Measurements from ENCODE around the gene NAGS.

NAGS gene

DNA sequence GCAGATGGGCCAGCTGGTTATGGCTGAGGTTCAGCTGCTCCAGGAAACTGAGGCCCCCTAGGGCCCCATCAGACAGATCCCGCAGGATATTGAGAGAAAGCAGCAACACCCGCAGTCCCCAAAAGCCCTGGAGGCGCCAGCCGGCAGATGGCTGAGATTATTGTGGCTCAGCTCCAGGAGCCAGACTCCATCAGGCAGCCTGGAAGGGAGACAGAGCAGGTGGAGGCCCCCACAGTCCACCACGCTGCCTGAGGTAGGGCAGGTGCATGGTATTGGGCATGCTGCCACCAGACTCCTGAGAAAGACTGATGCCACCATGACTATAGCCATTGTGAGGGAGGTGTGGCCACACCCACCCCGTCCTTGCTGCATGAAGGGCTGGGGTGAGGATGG is 19.8 kb downstream of the NAGS start:
- H2BK12ac ChIP-seq (ENCODE audit: low read length): peak overlapping the region; percentile 31
- H3K27ac ChIP-seq (replicated peaks; ENCODE audit: low read length): no peak overlapping the region
- no peaks in the 10 kb centered on the region for H3K9me3 ChIP-seq (replicated peaks in 1 of 2; ENCODE audit: control insufficient read depth in 2 of 2, insufficient read depth in 1 of 2, low read depth in 1 of 2, low read length in 2 of 2)
- peaks cover 11% of the 10 kb centered on the region for H3K79me1 ChIP-seq (ENCODE audit: low read depth, low read length)
- no CpG with 5 or more reads among the region's 6 CpGs for WGBS, 2 donors (ENCODE audit: extremely low coverage in 2 of 2, insufficient read length in 2 of 2, insufficient replicate concordance in 1 of 2)
- H3K4ac ChIP-seq (ENCODE audit: low read length): no peak overlapping the region
- H4K8ac ChIP-seq (ENCODE audit: low read depth, low read length): no peak overlapping the region
- no peak overlapping the region for H4K91ac ChIP-seq (ENCODE audit: low read depth, low read length, poor library complexity)
- H3K4me2 ChIP-seq (ENCODE audit: insufficient read depth, low read length, poor library complexity, severe bottlenecking): no peak overlapping the region
- no peaks in the 10 kb centered on the region for H3K4me1 ChIP-seq (ENCODE audit: control insufficient read depth in 2 of 2, insufficient read depth in 1 of 2, low read depth in 1 of 2, low read length in 2 of 2)
- H2AK5ac ChIP-seq (ENCODE audit: low read depth, low read length): no peak overlapping the region
- no peak for DNase-seq (ENCODE audit: low spot score)
- H3K9ac ChIP-seq (ENCODE audit: low read depth, low read length, poor library complexity): no peak overlapping the region
- no peak overlapping the region for H2BK15ac ChIP-seq (ENCODE audit: low read length)
- no peak overlapping the region for H2AFZ ChIP-seq (ENCODE audit: low read length)
- no peak overlapping the region for H3K4me3 ChIP-seq (ENCODE audit: low read length in 2 of 2)
- no peak overlapping the region for H2BK5ac ChIP-seq (ENCODE audit: low read length)
- peak overlapping the region; percentile 23 for H3K23ac ChIP-seq (ENCODE audit: low read depth, low read length, poor library complexity)
- H3K14ac ChIP-seq (ENCODE audit: low read length): no peak overlapping the region
- no peaks in the 10 kb centered on the region for H3K27me3 ChIP-seq (ENCODE audit: control insufficient read depth in 3 of 3, insufficient read depth in 3 of 3, low read depth in 1 of 3, low read length in 3 of 3)
- H2BK120ac ChIP-seq (ENCODE audit: low read depth, low read length): no peak overlapping the region
- H3K36me3 ChIP-seq (replicated peaks in 1 of 2; ENCODE audit: control insufficient read depth in 2 of 2, insufficient read depth in 2 of 2, low read length in 2 of 2): peaks cover 11 to 36% of the 10 kb centered on the region in 2 donors
- no peak overlapping the region for H3K18ac ChIP-seq (ENCODE audit: low read length)

DNA sequence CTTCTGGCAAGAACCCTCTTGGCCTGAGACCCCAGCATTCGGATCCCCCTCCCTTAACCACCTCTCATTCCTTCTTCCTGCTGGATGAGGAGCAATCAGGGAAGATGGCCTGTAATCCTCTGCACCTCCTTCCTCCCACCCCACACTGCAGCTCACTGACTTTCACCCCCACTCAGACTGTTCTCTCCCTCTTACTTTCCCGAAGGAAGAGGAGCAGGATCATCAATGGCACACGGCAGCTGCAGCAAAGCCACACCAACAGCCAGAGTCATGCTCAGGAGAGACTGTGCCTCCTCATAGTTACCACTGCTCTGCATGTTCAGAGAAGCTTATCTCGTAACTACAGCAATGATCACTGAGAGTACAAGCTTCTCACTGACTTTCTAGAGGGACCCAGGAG is 20.4 kb downstream of the NAGS start:
- H3K23ac ChIP-seq (ENCODE audit: low read depth, low read length, poor library complexity): no peak overlapping the region
- H3K14ac ChIP-seq (ENCODE audit: low read length): no peak overlapping the region
- H2BK5ac ChIP-seq (ENCODE audit: low read length): no peak overlapping the region
- H4K91ac ChIP-seq (ENCODE audit: low read depth, low read length, poor library complexity): no peak overlapping the region
- H3K4me3 ChIP-seq (ENCODE audit: low read length in 2 of 2): no peak overlapping the region
- H3K9me3 ChIP-seq (replicated peaks in 1 of 2; ENCODE audit: control insufficient read depth in 2 of 2, insufficient read depth in 1 of 2, low read depth in 1 of 2, low read length in 2 of 2): no peaks in the 10 kb centered on the region
- H2BK120ac ChIP-seq (ENCODE audit: low read depth, low read length): no peak overlapping the region
- H3K4me2 ChIP-seq (ENCODE audit: insufficient read depth, low read length, poor library complexity, severe bottlenecking): no peak overlapping the region
- no peak overlapping the region for H3K18ac ChIP-seq (ENCODE audit: low read length)
- no peak overlapping the region for H4K8ac ChIP-seq (ENCODE audit: low read depth, low read length)
- no peak overlapping the region for H2AK5ac ChIP-seq (ENCODE audit: low read depth, low read length)
- no peak overlapping the region for H2AFZ ChIP-seq (ENCODE audit: low read length)
- no peak overlapping the region for H2BK15ac ChIP-seq (ENCODE audit: low read length)
- no peaks in the 10 kb centered on the region for H3K27me3 ChIP-seq (ENCODE audit: control insufficient read depth in 3 of 3, insufficient read depth in 3 of 3, low read depth in 1 of 3, low read length in 3 of 3)
- no peak for DNase-seq (ENCODE audit: low spot score)
- H3K4me1 ChIP-seq (ENCODE audit: control insufficient read depth in 2 of 2, insufficient read depth in 1 of 2, low read depth in 1 of 2, low read length in 2 of 2): no peaks in the 10 kb centered on the region
- no peak overlapping the region for H3K27ac ChIP-seq (replicated peaks; ENCODE audit: low read length)
- H3K9ac ChIP-seq (ENCODE audit: low read depth, low read length, poor library complexity): no peak overlapping the region
- no peak overlapping the region for H3K4ac ChIP-seq (ENCODE audit: low read length)
- H2BK12ac ChIP-seq (ENCODE audit: low read length): no peak overlapping the region
- WGBS, 2 donors (ENCODE audit: extremely low coverage in 2 of 2, insufficient read length in 2 of 2, insufficient replicate concordance in 1 of 2): no CpG with 5 or more reads among the region's 4 CpGs
- peaks cover 13 to 42% of the 10 kb centered on the region in 2 donors for H3K36me3 ChIP-seq (replicated peaks in 1 of 2; ENCODE audit: control insufficient read depth in 2 of 2, insufficient read depth in 2 of 2, low read length in 2 of 2)
- H3K79me1 ChIP-seq (ENCODE audit: low read depth, low read length): peaks cover 11% of the 10 kb centered on the region

DNA sequence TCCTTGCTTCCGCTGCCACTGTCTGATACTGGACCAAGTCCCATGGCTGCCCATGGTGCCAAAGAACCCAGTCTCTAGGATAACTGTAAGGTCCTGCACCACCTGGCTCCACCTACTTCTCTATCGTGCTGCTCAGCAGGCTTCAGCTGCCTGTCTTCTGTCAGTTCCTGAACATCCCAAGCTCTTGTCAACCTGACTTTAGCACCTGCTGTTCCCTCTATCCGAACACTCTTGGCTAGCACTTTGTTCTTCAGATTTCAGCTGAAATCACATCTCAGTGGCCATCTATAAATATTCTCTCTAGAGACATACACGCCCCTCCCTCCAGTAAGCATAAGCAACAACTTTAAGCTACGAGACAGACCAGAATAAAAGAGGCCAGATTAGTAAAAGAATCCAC is 25.3 kb downstream of the NAGS start:
- no peak overlapping the region for H2BK5ac ChIP-seq (ENCODE audit: low read length)
- no peak overlapping the region for H2AK5ac ChIP-seq (ENCODE audit: low read depth, low read length)
- no peak for DNase-seq (ENCODE audit: low spot score)

DNA sequence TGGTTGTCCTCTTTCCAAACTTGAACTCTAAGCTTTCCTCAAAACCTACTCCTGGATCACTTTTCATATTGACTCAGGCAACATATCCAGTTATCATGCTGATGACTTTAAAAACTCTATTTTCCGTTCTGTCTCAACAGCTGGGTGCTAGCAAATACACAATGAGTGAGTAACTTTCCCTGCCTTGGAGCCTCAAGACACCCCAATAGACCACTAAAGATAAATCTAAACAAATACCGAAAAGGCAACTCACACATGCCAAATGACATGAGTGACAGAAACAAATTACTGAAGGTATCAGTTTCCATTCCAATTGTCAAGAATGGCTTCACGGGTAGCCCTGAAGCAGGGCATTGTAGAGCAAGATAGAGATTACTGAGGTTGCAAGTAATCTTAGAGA is 26.1 kb downstream of the NAGS start:
- Histone ChIP-seq H3K79me1 (ENCODE audit: low read depth, low read length) (peaks cover 2% of the 10 kb centered on the region), H4K91ac (ENCODE audit: low read depth, low read length, poor library complexity) (no peak overlapping the region), H2AFZ (ENCODE audit: low read length) (no peak overlapping the region), H3K4me1 (ENCODE audit: control insufficient read depth in 2 of 2, insufficient read depth in 1 of 2, low read depth in 1 of 2, low read length in 2 of 2) (no peaks in the 10 kb centered on the region), H3K14ac (ENCODE audit: low read length) (no peak overlapping the region), H3K27me3 (ENCODE audit: control insufficient read depth in 3 of 3, insufficient read depth in 3 of 3, low read depth in 1 of 3, low read length in 3 of 3) (no peaks in the 10 kb centered on the region), H2AK5ac (ENCODE audit: low read depth, low read length) (no peak overlapping the region), H2BK12ac (ENCODE audit: low read length) (no peak overlapping the region), H3K4me2 (ENCODE audit: insufficient read depth, low read length, poor library complexity, severe bottlenecking) (no peak overlapping the region), H3K27ac (replicated peaks; ENCODE audit: low read length) (no peak overlapping the region), H3K23ac (ENCODE audit: low read depth, low read length, poor library complexity) (no peak overlapping the region), H2BK15ac (ENCODE audit: low read length) (no peak overlapping the region), H4K8ac (ENCODE audit: low read depth, low read length) (no peak overlapping the region), H3K18ac (ENCODE audit: low read length) (no peak overlapping the region), H3K9me3 (replicated peaks in 1 of 2; ENCODE audit: control insufficient read depth in 2 of 2, insufficient read depth in 1 of 2, low read depth in 1 of 2, low read length in 2 of 2) (peaks cover 0 to 4% of the 10 kb centered on the region in 2 donors), H2BK5ac (ENCODE audit: low read length) (no peak overlapping the region), H3K4me3 (ENCODE audit: low read length in 2 of 2) (no peak overlapping the region), H2BK120ac (ENCODE audit: low read depth, low read length) (no peak overlapping the region), H3K36me3 (replicated peaks in 1 of 2; ENCODE audit: control insufficient read depth in 2 of 2, insufficient read depth in 2 of 2, low read length in 2 of 2) (peaks cover 25 to 61% of the 10 kb centered on the region in 2 donors), H3K4ac (ENCODE audit: low read length) (no peak overlapping the region), H3K9ac (ENCODE audit: low read depth, low read length, poor library complexity) (no peak overlapping the region)
- WGBS, 2 donors (ENCODE audit: extremely low coverage in 2 of 2, insufficient read length in 2 of 2, insufficient replicate concordance in 1 of 2): no CpG with 5 or more reads among the region's 3 CpGs
- no peak for DNase-seq (ENCODE audit: low spot score)

More for the DNA sequence above, 25.3 kb downstream of the NAGS start:
- Histone ChIP-seq H3K79me1 (ENCODE audit: low read depth, low read length) (peaks cover 2% of the 10 kb centered on the region), H2BK15ac (ENCODE audit: low read length) (no peak overlapping the region), H3K14ac (ENCODE audit: low read length) (no peak overlapping the region), H3K9me3 (replicated peaks in 1 of 2; ENCODE audit: control insufficient read depth in 2 of 2, insufficient read depth in 1 of 2, low read depth in 1 of 2, low read length in 2 of 2) (peaks cover 0 to 4% of the 10 kb centered on the region in 2 donors), H3K9ac (ENCODE audit: low read depth, low read length, poor library complexity) (no peak overlapping the region), H2AFZ (ENCODE audit: low read length) (no peak overlapping the region), H4K91ac (ENCODE audit: low read depth, low read length, poor library complexity) (no peak overlapping the region), H3K27me3 (ENCODE audit: control insufficient read depth in 3 of 3, insufficient read depth in 3 of 3, low read depth in 1 of 3, low read length in 3 of 3) (no peaks in the 10 kb centered on the region), H3K4ac (ENCODE audit: low read length) (no peak overlapping the region), H3K18ac (ENCODE audit: low read length) (no peak overlapping the region), H3K4me1 (ENCODE audit: control insufficient read depth in 2 of 2, insufficient read depth in 1 of 2, low read depth in 1 of 2, low read length in 2 of 2) (no peaks in the 10 kb centered on the region), H3K23ac (ENCODE audit: low read depth, low read length, poor library complexity) (no peak overlapping the region), H3K4me3 (ENCODE audit: low read length in 2 of 2) (no peak overlapping the region), H4K8ac (ENCODE audit: low read depth, low read length) (no peak overlapping the region), H3K27ac (replicated peaks; ENCODE audit: low read length) (no peak overlapping the region), H2BK120ac (ENCODE audit: low read depth, low read length) (no peak overlapping the region), H3K36me3 (replicated peaks in 1 of 2; ENCODE audit: control insufficient read depth in 2 of 2, insufficient read depth in 2 of 2, low read length in 2 of 2) (peaks cover 25 to 61% of the 10 kb centered on the region in 2 donors), H3K4me2 (ENCODE audit: insufficient read depth, low read length, poor library complexity, severe bottlenecking) (no peak overlapping the region), H2BK12ac (ENCODE audit: low read length) (no peak overlapping the region)
- WGBS, 2 donors (ENCODE audit: extremely low coverage in 2 of 2, insufficient read length in 2 of 2, insufficient replicate concordance in 1 of 2): no CpG with 5 or more reads among the region's 5 CpGs

All from neuronal stem cell (in vitro differentiated cells).